Trophoblast cell (in vitro differentiated cells and primary cell): Measurements from ENCODE around the gene LTN1.

Source experiments
- DNase-seq, 2 donors: peaks; one replicate each; pipeline ENCODE4 v3.0.0-alpha.2; 2016
- H2AFZ ChIP-seq: 2 replicates; pipeline ENCODE4 v1.6.1; 2013; ENCODE audit warnings: low read length, moderate library complexity, mild to moderate bottlenecking; ENCODE audit not compliant: insufficient read depth, poor library complexity
- H2AK5ac ChIP-seq: 2 replicates; pipeline ENCODE4 v1.6.1; 2013; ENCODE audit warnings: mild to moderate bottlenecking, low read length
- H2BK120ac ChIP-seq: 2 replicates; pipeline ENCODE4 v1.6.1; 2013; ENCODE audit warnings: low read length, mild to moderate bottlenecking, moderate library complexity; ENCODE audit not compliant: insufficient read depth, poor library complexity
- H2BK12ac ChIP-seq: 2 replicates; pipeline ENCODE4 v1.6.1; 2013; ENCODE audit warnings: mild to moderate bottlenecking, low read length, moderate library complexity
- H2BK5ac ChIP-seq: 2 replicates; pipeline ENCODE4 v1.6.1; 2013; ENCODE audit warnings: low read length, low read depth, moderate library complexity, mild to moderate bottlenecking; ENCODE audit not compliant: poor library complexity
- H3K14ac ChIP-seq: 2 replicates; pipeline ENCODE4 v1.6.1; 2013; ENCODE audit warnings: mild to moderate bottlenecking, low read length
- H3K18ac ChIP-seq: 2 replicates; pipeline ENCODE4 v1.6.1; 2013; ENCODE audit warnings: mild to moderate bottlenecking, low read length
- H3K23ac ChIP-seq: 2 replicates; pipeline ENCODE4 v1.6.1; 2013; ENCODE audit warnings: low read length
- H3K27ac ChIP-seq: 2 replicates; pipeline ENCODE4 v1.5.1; 2013; ENCODE audit warnings: low read depth, mild to moderate bottlenecking, inconsistent platforms, low read length, moderate library complexity
- H3K27me3 ChIP-seq: 2 replicates; pipeline ENCODE4 v1.6.1; 2013; ENCODE audit warnings: inconsistent platforms, mild to moderate bottlenecking, low read length, moderate library complexity; ENCODE audit not compliant: insufficient read depth
- H3K36me3 ChIP-seq, 2 experiments: 1 replicate in 1 of 2; 2 replicates in 1 of 2; pipeline ENCODE4 v1.6.1; 2013; ENCODE audit warnings: low read length in 2 of 2, mild to moderate bottlenecking in 2 of 2, moderate library complexity in 1 of 2; ENCODE audit not compliant: insufficient read depth in 2 of 2, control insufficient read depth in 1 of 2
- H3K4ac ChIP-seq: 2 replicates; pipeline ENCODE4 v1.6.1; 2013; ENCODE audit warnings: low read depth, mild to moderate bottlenecking, low read length, moderate library complexity
- H3K4me1 ChIP-seq, 2 experiments: 1 replicate in 1 of 2; 2 replicates in 1 of 2; pipeline ENCODE4 v1.6.1; 2013; ENCODE audit warnings: low read length in 2 of 2, mild to moderate bottlenecking in 2 of 2, moderate library complexity in 1 of 2; ENCODE audit not compliant: insufficient read depth in 2 of 2, control insufficient read depth in 1 of 2
- H3K4me2 ChIP-seq: 2 replicates; pipeline ENCODE4 v1.6.1; 2013; ENCODE audit warnings: inconsistent platforms, mild to moderate bottlenecking, low read length, moderate library complexity
- H3K4me3 ChIP-seq: 2 replicates; pipeline ENCODE4 v1.5.1; 2013; ENCODE audit warnings: mild to moderate bottlenecking, low read depth, low read length, inconsistent platforms
- H3K79me1 ChIP-seq: one replicate; pipeline ENCODE4 v1.6.1; 2013; ENCODE audit warnings: low read length
- H3K79me2 ChIP-seq: 2 replicates; pipeline ENCODE4 v1.6.1; 2013; ENCODE audit warnings: low read length, mild to moderate bottlenecking; ENCODE audit not compliant: control insufficient read depth, insufficient read depth, poor library complexity
- H3K9ac ChIP-seq: 2 replicates; pipeline ENCODE4 v1.6.1; 2013; ENCODE audit warnings: mild to moderate bottlenecking, low read length
- H3K9me3 ChIP-seq: 2 replicates; pipeline ENCODE4 v1.6.1; 2013; ENCODE audit warnings: low read depth, mild to moderate bottlenecking, control low read depth, inconsistent platforms, low read length; ENCODE audit not compliant: insufficient read depth
- H4K12ac ChIP-seq: 2 replicates; pipeline ENCODE4 v1.6.1; 2013; ENCODE audit warnings: low read depth, mild to moderate bottlenecking, low read length, moderate library complexity
- H4K8ac ChIP-seq: 2 replicates; pipeline ENCODE4 v1.6.1; 2013; ENCODE audit warnings: low read depth, mild to moderate bottlenecking, low read length, moderate library complexity
- H4K91ac ChIP-seq: one replicate; pipeline ENCODE4 v1.6.1; 2013; ENCODE audit warnings: low read depth, mild to moderate bottlenecking, low read length, moderate library complexity
- WGBS: extraction: QIAGEN DNeasy Blood & Tissue Kit; methylation state at CpG from one replicate; pipeline ENCODE4 v1.1.7; 2013; ENCODE audit warnings: missing lambda C conversion rate; ENCODE audit not compliant: insufficient read length, insufficient coverage; ENCODE audit errors: extremely low coverage; 5-methylcytosine and 5-hydroxymethylcytosine counted together

The LTN1 gene

DNA sequence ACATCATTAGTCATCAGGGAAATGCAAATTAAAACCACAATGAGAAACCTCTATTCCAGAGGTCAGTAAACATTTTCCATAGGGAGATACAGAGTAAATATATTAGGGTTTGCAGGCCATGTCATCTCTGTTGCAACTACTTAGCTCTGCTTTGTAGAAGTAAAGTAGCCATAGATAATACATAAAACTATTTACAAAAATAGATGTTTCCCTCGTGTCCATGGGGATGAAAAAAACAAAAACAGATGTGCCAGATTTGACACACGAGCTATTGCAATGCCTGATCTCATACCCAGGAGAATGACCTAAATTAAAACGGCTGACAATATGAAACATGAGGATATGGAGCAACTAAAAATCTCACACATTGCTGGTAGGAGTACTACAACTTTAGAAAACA, 17.3 kb downstream of the LTN1 start:
- Histone ChIP-seq H2BK5ac (no peak overlapping the region), H3K4me3 (no peak overlapping the region), H4K8ac (no peak overlapping the region), H2BK12ac (no peak overlapping the region), H3K36me3 (peaks cover 11 to 20% of the 10 kb centered on the region in 2 experiments), H3K9ac (no peak overlapping the region), H3K79me2 (no peaks in the 10 kb centered on the region), H3K4ac (no peak overlapping the region), H3K27ac (no peak overlapping the region), H3K4me2 (no peak overlapping the region), H3K79me1 (no peaks in the 10 kb centered on the region), H4K12ac (no peak overlapping the region), H3K14ac (no peak overlapping the region), H2BK120ac (no peak overlapping the region), H3K23ac (no peak overlapping the region), H3K18ac (no peak overlapping the region), H4K91ac (no peak overlapping the region), H3K4me1 (no peaks in the 10 kb centered on the region), H3K27me3 (no peaks in the 10 kb centered on the region), H2AFZ (no peak overlapping the region), H3K9me3 (no peaks in the 10 kb centered on the region), H2AK5ac (no peak overlapping the region)
- no CpG with 5 or more reads among the region's 3 CpGs for WGBS
- DNase-seq, result peak; percentile 43 to 90

DNA sequence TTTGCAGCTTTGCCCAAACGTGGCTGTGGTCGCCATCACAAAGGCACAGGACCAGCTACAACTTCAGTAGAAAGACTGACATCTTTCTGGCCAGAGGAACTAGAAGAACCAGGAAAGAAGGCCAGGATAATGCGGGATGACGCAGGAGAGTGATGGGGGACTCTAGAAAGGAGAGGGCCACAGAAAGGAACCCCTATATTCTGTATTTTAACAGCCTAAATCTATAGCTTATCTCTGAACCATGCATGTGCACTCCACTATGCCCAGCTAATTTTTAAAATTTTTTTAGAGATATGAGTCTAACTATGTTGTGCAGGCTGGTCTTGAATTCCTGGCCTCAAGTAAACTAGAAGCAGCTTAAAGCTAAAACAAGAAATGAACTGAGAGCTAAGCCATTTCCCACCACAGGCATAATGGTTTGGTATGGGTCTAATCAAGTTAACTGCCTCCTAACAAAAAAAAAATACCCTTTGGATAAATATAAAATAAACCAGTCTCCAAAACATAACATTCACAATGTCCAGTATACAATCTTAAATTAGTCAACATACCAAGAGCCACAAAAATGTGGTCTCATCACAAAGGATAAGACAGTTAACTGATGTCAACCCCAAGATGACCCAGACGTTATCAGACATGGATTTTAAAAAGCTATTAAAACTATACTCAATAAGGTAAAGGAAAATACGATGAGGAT, 18.0 kb downstream of the LTN1 start:
- no peaks in the 10 kb centered on the region for H3K4me1 ChIP-seq
- H2BK12ac ChIP-seq, result no peak overlapping the region
- no peaks in the 10 kb centered on the region for H3K79me2 ChIP-seq
- H3K18ac ChIP-seq, result no peak overlapping the region
- no peak overlapping the region for H4K91ac ChIP-seq
- H3K9ac ChIP-seq, result no peak overlapping the region
- peaks cover 12 to 15% of the 10 kb centered on the region in 2 experiments for H3K36me3 ChIP-seq
- H2AFZ ChIP-seq, result no peak overlapping the region
- no peaks in the 10 kb centered on the region for H3K9me3 ChIP-seq
- no peak overlapping the region for H3K4me3 ChIP-seq
- H3K27me3 ChIP-seq, result no peaks in the 10 kb centered on the region
- H3K79me1 ChIP-seq, result no peaks in the 10 kb centered on the region
- H2BK5ac ChIP-seq, result no peak overlapping the region
- no peak overlapping the region for H2BK120ac ChIP-seq
- DNase-seq, result peak; percentile 61 to 83
- H3K27ac ChIP-seq, result no peak overlapping the region
- no peak overlapping the region for H3K4me2 ChIP-seq
- no peak overlapping the region for H3K4ac ChIP-seq
- no peak overlapping the region for H3K23ac ChIP-seq
- no CpG with 5 or more reads among the region's 6 CpGs for WGBS
- H2AK5ac ChIP-seq, result no peak overlapping the region
- no peak overlapping the region for H4K8ac ChIP-seq
- no peak overlapping the region for H3K14ac ChIP-seq
- no peak overlapping the region for H4K12ac ChIP-seq

DNA sequence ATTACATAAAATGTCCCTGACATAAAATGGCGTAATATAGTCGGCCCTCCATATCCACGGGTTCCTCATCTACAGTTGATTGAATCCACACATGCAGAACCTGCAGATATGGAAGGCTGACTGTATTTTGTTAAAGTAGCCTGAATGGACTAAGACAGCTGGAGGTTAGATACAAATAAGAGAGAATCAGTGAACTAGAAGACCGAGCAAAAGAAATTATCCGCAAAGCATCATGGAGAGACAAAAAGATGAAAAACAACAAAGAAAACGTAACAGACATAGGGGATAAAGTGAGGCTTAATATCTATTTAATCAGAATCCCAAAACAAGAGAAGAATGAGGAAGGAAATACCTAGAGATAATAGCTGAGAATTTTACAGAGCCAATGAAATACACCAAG, 20.3 kb downstream of the LTN1 start:
- no peak overlapping the region for H2AFZ ChIP-seq
- peaks cover 13 to 14% of the 10 kb centered on the region in 2 experiments for H3K36me3 ChIP-seq
- no peak overlapping the region for H2AK5ac ChIP-seq
- no peak overlapping the region for H4K8ac ChIP-seq
- H3K9ac ChIP-seq, result no peak overlapping the region
- no peak overlapping the region for H4K91ac ChIP-seq
- H3K79me2 ChIP-seq, result no peaks in the 10 kb centered on the region
- no peak overlapping the region for H3K4me2 ChIP-seq
- H3K23ac ChIP-seq, result no peak overlapping the region
- H2BK12ac ChIP-seq, result no peak overlapping the region
- H4K12ac ChIP-seq, result no peak overlapping the region
- H3K14ac ChIP-seq, result no peak overlapping the region
- no peak overlapping the region for H3K27ac ChIP-seq
- no peak for DNase-seq
- H3K9me3 ChIP-seq, result no peaks in the 10 kb centered on the region
- no peaks in the 10 kb centered on the region for H3K4me1 ChIP-seq
- H3K4ac ChIP-seq, result no peak overlapping the region
- H3K27me3 ChIP-seq, result no peaks in the 10 kb centered on the region
- WGBS, result no CpG with 5 or more reads among the region's 6 CpGs
- H2BK120ac ChIP-seq, result no peak overlapping the region
- H3K4me3 ChIP-seq, result no peak overlapping the region
- no peak overlapping the region for H3K18ac ChIP-seq
- H2BK5ac ChIP-seq, result no peak overlapping the region
- H3K79me1 ChIP-seq, result no peaks in the 10 kb centered on the region

DNA sequence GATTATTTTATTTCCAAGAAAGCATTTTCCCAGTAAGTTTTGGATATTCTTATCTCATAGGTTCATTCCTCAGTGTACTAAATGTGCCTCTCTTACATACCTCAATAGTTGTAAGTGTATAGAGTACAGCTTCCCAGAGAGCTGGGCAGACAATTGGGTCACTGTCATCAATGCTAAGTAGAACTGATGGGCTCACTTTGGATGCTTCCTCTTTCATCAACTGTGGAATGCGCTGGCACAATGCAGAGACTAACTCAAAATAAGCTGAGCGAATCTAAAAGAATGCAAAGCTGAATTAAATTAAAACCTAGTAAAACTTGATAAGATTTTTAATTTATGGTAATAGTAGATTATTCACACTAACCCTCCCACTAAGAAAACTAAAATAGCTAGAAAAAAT, 21.5 kb downstream of the LTN1 start:
- Histone ChIP-seq H3K9me3 (no peaks in the 10 kb centered on the region), H3K23ac (no peak overlapping the region), H3K27ac (no peak overlapping the region), H2BK5ac (no peak overlapping the region), H2BK120ac (no peak overlapping the region), H2AFZ (no peak overlapping the region), H4K12ac (no peak overlapping the region), H3K27me3 (no peaks in the 10 kb centered on the region), H4K91ac (no peak overlapping the region), H3K14ac (no peak overlapping the region), H3K4me3 (no peak overlapping the region), H3K79me1 (no peaks in the 10 kb centered on the region), H3K18ac (no peak overlapping the region), H2AK5ac (no peak overlapping the region), H2BK12ac (no peak overlapping the region), H3K4me1 (no peaks in the 10 kb centered on the region), H3K36me3 (peaks cover 11 to 15% of the 10 kb centered on the region in 2 experiments), H3K79me2 (no peaks in the 10 kb centered on the region), H3K9ac (no peak overlapping the region), H4K8ac (no peak overlapping the region), H3K4me2 (no peak overlapping the region), H3K4ac (no peak overlapping the region)
- no peak for DNase-seq
- WGBS, result no CpG with 5 or more reads among the region's 2 CpGs
